Forelimb muscle (tissue), 1 donor: ENCODE measurements around the gene TEX22. TPM values are rescaled to one million over a fixed set of nuclear protein-coding genes. Genes with fewer than 3 reads are reported as not detected.

Experiments used
- DNase-seq: peaks from one replicate; pipeline ENCODE4 v3.0.0-alpha.2; 2013; ENCODE audit warnings: low read depth
- polyA plus RNA-seq: library from polyadenylated mRNA; unstranded; fragments of 120-200 nt; gene quantifications from one replicate; pipeline ENCODE4 v1.2.1, GENCODE V29; 2013; ENCODE audit not compliant: insufficient read length

The TEX22 gene
- polyA plus RNA-seq, 1 donor: 0.90 TPM

DNA sequence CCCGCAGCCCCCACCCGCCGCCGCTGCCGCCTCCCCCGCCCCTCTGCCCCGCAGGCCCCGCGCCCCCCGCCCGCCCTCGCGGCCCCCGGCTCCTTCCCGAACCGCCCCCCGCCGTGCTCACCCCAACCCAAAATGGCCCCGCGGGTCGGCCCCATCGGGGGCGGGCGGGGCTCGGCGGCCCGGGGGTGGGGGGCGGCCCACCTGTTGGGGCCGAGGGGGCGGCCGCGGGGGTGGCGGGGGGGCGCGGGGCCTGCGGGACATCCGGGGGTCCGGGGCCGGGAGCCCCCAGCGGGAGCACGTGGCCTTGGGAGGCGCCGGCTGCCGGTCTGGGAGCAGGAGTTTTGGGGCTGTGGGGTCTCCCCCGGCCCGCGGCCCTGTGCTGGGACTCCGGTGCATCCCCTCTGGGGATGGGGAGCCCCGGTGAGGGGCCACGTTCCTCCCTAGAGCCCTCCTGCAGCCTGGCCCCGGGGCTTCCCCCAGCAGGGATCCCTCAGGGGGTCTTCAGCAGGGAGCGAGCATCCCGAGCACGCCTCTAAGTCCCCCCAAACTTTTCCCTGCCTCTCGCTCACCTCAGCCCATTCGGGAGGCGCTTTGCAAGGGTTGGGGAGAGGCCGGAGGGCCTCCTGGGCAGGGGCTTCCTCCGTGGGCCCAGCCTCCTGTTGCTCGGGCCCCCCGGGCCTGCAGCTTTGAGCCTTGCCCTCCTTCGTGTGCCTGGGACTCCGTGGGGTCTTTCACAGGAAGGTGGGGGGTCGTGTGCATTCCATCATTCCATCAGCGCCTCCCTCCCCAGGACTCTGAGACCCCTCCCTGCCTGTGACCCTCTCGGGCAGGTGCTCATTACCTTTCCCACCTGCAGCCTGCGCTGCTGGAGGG lies 22.0 kb downstream of the TEX22 start:
- no peak for DNase-seq

DNA sequence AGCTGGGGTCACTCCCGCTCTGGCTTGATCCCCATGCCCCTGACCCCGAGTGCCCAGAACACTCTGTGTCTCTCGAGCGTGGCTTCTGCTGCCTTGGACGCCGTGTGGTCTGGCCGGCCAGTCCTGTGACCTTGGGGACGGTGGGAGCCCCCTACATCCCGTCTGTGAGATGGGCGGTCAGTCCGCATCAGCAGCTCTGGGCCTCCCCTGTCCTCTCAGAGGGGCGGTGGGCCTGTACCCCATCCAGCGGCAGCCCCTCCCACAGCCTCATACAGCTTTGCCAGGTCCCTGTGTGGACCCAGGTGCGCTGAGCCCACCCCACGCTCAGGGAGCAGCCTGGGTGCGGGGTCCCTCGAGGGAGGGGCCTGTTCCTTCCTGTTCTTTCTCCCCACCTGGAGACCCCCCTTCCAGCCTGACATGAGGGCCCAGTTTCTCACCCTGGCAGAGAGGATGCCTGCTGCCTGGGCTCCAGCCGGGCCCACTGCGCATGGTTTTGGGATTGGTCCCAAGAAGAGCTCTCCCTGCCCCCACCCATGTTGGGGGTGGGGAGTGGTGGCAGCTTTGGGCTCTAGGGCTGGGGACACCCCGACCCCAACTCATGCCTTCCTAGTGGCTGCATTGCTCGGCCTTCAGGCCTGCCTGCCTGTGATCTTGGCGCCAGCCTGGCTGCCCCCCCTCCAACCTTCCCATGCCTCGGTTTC lies 22.8 kb downstream of the TEX22 start:
- no peak for DNase-seq

DNA sequence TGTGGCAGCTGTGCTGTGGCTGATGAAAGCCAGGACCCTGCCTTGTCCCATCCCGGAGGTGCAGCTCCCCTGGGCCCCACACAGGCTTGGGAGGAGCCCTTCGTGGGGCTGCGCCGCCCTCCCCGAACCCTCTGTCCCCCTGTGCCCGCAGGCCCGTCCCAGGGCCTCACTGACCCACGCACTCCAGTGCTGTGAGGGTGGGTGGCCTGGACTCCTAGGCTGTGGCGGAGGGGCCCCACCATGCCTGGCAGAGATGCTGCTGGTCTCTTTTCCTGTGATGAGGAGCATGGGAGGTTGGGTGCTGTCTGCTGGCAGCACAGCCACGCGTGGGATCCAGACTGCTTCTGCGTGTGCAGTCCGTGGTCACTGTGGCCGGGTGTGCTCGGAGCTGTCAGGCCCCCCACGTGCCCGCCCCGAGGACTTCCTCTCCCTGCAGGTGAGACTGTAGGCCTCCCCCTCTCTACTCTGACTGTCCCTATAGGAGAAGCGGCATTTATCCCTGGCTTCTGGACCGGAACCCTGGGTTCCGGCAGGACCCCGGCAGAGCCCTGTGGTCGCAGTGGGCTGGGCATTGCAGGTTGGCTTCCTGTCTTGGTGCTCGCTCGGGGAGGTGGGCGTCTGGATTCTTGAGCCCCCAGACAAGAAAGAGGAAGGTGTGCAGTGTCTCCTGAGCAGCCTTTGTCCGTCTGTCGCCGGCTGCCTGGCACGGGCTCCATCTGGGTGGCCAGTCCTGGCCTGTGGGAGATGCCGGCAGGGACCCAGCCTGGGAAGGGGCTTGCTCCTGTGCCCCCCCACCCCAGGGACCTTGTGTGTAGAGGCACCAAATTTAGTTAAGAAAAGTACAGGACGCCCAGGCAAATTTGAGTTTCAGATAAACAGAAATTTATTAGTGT lies 23.6 kb downstream of the TEX22 start:
- no peak for DNase-seq

DNA sequence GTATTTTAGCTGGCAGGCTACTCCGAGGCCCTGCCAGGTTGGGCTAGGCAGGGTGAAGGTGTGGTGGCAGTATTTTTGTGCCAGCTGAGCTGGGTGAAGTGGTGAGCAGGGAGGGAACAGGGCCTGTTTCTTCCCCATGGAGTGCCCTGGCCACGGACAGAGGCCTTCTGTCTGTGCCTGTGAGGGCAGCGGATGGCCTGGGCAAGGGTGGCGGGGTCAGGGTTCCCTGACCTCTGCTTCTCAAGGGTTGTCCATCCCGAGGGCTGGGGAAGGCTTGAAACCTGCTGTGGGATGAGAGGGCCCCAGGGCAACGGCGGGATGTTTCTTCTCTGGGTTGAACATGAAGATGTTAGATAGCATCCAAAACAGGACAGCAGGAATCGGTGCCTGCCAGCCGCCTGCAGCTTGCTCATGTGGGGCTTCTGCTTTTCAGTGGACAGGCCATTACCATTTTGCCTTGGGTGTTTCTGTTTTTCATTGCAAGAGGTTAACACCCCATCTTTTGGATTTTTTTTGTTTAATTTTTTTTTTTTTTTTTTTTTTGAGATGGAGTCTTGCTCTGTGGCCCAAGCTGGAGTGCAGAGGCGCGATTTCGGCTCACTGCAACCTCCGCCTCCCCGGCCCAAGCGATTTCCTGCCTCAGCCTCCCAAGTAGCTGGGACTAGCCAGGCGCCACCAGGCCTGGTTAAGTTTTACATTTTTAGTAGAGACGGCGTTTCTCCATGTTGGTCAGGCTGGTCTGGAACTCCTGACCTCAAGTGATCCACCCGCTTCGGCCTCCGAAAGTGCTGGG lies 24.6 kb downstream of the TEX22 start:
- no peak for DNase-seq

DNA sequence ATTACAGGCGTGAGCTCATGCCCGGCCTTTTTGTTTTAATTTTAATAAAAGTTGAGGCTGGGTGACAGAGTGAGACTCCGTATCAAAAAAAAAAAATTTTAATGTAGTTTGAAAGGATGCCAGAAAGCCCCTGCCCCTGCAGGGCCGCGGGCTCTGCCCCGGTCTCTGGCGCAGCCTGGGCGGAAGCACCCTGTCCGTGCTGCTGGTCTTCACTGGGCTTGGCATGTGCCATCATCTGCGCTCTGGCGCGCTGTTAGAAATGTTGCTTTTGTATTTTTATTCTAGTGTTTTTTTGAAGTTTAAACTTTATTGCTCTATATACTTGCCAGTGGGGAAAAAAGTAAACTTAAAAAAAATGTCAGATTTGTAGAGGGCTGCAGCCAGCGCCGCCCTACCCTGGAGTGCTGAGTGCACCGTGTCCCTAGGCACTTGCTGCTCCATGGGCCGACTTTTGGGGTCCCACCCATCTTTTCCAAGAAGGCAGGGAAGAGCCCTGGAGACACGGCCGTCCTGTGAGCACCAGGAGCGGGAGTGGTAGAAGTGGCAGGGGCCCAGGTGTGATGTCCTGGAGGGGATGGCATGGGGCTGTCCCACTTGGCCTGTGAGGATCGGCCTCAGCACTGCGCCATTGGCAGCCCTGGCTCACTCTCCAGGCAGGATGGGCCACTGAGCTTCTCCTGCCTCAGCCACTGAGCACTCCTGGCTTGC lies 25.3 kb downstream of the TEX22 start:
- DNase-seq: no peak

DNA sequence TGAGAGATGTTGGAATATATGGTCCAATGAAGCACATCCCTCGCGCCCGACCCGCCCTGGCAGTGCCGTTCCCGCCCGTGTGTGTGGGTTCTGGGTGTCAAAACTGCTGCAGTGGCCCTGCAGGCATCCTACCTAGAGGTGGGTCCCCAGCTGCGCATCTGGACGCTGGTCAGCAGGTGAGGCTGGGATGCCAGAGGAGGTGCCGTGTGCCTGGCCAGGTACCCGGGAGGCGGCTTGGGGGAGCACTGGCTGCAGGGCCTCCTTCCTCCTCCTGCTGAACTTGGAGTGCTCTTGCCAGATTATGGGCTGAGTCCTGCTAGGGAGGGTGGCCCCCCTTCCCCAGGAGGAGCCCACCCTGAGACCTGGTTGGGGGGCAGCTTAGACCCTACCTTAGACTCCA lies 26.5 kb downstream of the TEX22 start:
- no peak for DNase-seq

DNA sequence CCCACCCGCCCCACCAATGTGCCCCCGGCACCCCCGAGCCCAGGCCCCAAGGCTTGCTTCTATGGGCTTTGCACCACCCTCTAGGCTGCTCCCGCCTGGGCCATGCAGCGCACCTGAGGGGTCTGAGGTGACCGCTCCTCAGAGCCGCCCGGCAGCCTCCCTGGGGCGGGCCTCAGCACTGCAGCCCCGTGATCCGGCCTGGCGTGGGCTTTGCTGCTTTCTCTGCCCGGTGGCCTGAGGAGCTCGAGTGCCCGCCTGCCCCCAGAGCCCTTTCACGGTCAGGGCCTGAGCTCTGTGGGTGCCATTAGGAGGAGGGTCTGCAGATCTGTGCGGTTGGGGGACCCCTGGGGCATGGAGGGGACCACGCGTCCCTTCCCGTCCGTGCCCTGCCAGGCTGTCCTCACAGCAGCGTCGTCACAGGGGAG lies 27.5 kb downstream of the TEX22 start:
- no peak for DNase-seq

DNA sequence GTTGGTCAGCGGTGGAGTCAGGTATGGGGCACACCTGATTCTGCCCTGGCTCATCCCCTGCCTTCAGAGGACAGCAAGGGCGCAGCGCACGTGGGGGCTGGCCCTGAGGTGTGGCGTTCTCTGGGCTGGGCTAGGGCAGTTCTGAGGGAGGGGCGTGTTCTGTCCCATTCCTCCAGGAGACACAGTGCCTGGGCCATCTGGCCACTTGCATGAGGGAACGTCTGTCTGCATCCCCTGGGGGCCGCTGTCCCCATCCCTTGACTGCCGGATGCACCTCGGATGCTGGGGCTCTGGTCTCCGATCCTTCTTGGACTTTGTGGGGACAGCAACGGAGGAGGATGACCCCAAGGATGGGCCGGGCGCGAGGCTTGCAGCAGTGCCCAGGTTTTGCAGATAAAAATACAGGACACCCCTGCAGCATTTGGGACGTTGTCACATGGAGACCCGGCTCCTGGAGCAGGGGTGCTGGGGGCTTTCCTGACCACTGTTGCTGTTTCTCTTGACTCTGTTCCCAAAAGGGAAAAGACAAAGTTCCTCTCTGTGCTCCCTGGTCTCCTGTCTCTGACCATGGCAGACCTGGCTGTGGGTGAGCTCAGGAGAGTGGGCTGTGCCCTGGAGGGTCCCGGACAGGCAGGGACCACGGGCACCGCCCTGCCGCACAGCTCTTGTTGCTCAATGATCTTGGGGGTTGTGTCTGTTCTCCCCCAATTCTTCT lies 28.2 kb downstream of the TEX22 start:
- DNase-seq: no peak

DNA sequence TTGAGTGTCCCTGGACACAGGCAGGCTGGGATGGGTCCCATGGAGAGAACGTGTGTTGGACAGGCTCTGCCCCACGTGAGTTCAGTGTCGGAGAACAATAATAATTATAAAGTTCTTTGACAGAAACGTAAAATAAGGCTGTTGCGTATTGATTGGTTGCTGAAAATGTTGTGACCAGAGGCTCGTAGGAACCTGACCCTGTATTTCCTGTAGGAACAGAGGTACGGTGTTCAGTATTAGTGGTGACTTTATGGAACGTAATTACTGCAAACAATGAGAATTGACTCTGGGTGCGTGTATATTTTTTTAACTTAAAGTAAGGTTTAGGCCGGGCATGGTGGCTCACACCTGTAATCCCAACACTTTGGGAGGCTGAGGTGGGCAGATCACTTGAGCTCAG lies 29.1 kb downstream of the TEX22 start:
- no peak for DNase-seq

DNA sequence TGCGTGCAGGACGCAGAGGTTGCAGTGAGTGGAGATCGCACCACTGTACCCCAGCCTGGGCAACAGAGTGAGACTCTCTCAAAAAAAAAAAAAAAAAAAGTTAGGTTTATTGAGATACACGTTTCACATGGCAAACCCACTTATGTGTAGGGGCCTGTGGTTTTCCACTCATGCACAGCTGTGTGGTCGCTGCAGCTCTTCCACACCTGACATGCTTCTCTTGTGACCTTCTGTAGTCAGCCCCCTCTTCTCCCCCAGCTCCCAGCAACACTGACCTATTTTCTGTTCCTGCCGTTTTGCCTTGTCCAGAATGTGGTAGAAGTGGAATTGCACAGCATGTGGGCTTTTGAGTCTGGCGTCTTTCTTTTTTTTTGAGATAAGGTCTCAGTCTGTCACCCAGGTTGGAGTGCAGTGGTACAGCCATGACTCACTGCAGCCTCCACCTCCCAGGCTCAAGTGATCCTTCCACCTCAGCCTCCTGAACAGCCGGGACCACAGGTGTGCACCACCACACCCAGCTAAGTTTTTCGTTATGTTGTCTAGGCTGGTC lies 29.7 kb downstream of the TEX22 start:
- DNase-seq: no peak

DNA sequence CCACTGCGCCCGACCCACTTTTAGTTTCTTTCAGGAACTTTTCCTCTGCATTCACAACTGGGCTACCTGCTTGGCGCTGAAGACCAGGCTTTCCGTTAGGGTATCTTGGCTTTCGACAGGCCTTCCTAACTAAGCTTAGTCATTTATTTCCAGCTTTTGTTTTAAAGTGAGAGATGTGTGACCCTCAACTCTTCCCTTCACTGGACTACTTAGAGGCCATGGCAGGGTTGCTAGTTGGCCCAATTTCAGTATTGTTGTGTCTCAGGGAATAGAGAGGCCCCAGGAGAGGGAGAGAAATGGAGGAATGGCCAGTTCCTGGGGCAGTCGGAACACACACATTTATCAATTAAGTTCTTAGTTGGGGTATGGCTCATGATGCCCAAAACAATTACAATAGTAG lies 31.7 kb downstream of the TEX22 start:
- DNase-seq: no peak

DNA sequence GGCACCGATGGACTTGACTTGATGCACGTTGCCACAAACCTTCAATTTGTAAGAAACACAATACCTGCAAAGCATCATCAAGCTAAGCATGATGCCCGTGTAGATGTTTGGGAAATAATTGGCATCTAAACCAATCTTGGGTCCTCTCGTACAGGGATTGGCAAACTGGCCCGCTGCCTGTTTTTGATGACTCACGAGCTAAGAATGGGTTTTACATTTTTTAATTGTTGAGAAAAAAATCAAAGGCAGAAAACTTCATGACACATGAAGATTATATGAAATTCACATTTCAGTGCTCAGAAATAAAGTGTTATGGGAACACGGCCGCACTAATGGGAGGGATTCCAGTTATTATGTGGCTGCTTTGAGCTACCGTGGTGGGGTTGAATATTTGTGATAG lies 32.2 kb downstream of the TEX22 start:
- DNase-seq: no peak

DNA sequence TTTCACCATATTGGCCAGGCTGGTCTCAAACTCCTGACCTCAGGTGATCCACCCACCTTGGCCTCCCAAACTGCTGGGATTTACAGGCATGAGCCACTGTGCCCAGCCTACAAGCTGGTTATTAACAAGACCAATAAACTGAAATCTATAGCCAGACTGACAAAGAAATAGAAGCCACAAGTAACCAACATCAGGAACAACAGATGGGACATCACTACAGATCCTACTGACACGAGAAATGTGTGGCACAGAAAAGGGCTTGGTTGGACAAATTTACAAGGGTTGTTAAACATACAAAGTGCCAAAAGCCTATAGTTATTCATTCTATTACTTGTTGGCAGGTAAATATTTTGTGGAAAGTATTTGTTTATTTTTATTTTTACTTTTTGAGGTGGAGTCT lies 32.9 kb downstream of the TEX22 start:
- DNase-seq: no peak

DNA sequence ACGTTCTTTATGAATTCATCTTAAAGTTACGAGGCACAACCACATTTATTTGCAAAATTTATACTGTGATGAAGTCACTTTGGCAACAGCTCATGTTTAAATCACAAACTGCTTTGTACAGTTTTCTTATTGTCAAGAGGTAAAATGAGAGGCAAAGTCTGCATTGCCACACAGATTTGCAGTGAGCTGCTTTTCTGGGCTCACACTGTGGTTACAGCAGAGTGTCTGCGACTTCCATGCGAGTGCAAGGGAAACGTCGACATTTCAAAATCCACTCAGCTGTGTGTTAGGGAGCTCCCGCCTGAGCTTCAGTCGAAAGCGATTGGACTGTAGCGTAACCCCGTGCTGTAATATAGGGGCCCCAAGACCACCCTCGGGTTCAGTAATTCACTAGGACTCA lies 34.3 kb downstream of the TEX22 start:
- no peak for DNase-seq

DNA sequence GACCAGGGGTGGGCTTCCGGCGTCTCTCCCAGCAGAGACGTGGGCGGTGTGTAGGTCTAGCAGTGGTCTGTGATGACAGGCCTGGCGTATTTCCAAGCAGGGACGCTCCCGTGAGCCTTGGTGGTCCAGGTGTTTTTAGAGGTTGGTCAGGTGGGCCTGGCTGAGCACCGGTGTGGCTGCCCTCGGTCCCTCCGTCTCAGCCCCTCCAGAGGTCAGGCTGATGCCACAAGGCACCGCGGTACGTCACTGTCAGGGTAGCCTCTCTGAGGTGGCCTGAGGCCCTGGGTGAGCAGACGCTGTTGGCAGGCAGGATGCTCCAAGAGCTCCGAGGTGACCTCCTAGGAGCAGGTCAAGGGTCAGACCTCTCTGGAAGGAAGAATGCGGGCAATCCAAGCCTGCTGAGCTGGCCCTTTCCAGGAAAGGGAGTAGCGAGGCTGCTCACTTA lies 34.8 kb downstream of the TEX22 start:
- no peak for DNase-seq

DNA sequence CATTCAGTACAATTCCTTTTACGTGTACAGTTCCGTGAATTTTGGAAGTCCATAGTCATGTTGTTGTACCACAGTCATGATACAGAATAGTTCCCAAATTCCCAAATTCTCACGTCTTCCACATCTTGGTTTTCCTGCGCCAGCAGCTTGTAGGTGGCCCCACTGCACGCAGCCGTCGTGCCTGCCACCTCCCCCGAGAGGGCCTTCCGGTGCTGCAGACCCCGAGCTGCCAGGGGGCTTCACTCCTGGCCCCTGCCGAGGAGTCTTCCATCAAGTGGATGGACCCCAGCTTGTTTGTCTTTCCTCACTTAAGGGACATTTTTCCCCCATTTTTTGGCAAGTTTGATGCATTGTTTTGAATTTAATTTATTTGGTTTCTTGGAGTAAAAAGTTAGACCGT lies 38.1 kb downstream of the TEX22 start:
- DNase-seq: no peak

DNA sequence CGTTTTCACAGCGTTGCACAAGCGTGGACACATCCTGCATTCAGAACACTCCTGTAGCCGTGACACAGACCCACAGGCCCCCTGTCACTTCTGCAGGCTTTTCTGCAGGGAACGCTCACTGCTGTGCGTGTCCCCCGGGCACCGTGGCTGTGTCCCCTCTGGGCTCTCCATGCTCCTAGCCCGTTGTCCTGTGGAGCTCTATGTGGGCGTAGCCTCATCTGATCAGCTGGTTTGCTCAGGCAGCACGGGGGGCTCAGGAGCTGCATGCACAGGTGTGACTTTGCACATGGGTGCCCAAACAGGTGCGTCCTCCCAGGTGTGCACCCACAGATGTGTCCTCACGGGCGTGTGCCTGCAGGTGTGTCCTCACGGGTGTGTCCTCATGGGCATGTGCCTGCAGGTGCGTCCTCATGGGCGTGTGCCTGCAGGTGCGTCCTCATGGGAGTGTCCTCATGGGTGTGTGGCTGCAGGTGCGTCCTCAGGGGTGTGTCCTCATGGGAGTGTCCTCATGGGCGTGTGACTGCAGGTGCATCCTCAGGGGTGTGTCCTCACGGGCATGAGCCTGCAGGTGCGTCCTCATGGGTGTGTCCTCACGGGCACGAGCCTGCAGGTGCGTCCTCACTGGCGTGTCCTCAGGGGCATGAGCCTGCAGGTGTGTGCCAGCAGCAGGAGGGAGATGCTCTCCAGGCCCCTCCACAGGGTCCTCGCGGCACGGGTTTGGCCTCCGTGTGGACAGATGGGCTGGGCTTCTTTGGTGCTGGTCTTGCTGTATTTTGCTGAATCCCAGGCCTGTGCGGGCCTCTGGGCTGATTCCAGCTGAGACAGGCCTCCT lies 38.8 kb downstream of the TEX22 start:
- DNase-seq: no peak

DNA sequence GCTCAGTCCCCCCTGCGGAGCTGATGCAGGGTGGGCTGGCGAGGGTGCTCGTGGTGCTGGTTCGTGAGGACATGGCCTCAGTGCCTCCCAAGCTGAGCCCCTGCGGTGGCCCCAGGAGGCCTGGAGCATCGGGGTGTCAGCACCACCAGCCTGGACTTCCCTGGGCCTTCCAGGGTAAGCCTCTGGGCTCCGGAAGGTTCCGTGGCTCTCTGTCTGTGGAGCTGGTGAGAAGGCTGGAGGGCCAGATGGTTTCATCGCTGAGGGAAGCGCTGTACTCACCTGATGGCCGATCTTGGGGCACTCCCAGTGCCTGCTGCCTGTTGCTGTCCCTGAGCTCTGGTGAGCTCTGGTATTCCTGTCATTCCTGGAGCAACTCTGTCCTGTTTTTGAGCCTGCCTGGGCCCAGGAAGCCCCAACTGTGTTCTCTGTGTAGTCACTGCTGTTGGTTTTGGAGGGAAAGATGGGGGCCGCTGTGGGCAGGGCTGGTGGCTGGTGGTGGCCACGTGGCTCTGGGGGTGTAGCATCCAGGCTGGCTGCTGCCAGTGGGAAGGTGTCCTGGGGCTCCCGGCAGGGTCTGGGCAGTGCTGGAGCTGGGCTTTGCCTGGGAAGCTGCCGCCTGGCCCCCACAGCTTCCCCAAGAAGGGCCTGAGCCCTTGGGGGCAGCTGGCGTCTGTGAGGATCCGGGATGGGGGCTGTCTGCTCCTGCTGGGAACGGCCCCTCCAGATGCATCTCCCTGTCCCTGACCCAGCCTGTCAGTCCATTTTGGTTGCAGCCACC lies 39.6 kb downstream of the TEX22 start:
- no peak for DNase-seq
